ENCODE measurements around the gene MYO5B.

- TF ChIP-seq CTCF (IDR thresholded peaks at IDR 0.05; ENCODE audit: borderline replicate concordance, extremely low read depth, low read length, poor library complexity, severe bottlenecking) (no peak), EZH2 (IDR thresholded peaks at IDR 0.05; ENCODE audit: borderline replicate concordance, low read depth, low read length, severe bottlenecking) (no peak)
Measured at GRCh38 chr18:50076277-50076676, 118.7 kb downstream of the MYO5B start.

All from DND-41 (cell line).